GM21619 (cell line): Measurements from ENCODE around the gene TRAF3.
"Not testable (repeated sequence)": the region's sequence is repeated elsewhere in the genome, so short reads cannot be mapped to it uniquely, and the experiment has no call there.

Source experiments
- ATAC-seq: cut with Tn5 transposase; IDR thresholded peaks from one replicate; pipeline ENCODE4 v1.9.1; 2021; ENCODE audit not compliant: unreplicated experiment

Gene TRAF3

GRCh38 chr14:102918438-102918837 is 141.2 kb downstream of the TRAF3 start:
- ATAC-seq: no peak

- no peak for ATAC-seq
Measured at GRCh38 chr14:102920273-102920997, 143.2 kb downstream of the TRAF3 start.

- ATAC-seq: no peak
Measured at GRCh38 chr14:102920998-102921304, 143.7 kb downstream of the TRAF3 start.

GRCh38 chr14:102922490-102923200 is 145.4 kb downstream of the TRAF3 start, which contains the start of gene AMN:
AMN (plus strand) TSS chr14:102922663; CDS start chr14:102922689, 26 bp downstream.
- ATAC-seq: no peak

- ATAC-seq: no peak
Measured at GRCh38 chr14:102923201-102923924, 146.1 kb downstream of the TRAF3 start.

GRCh38 chr14:102923925-102924486 is 146.8 kb downstream of the TRAF3 start:
- ATAC-seq: no peak

GRCh38 chr14:102924632-102925588 is 147.7 kb downstream of the TRAF3 start:
- ATAC-seq: no peak

GRCh38 chr14:102925646-102926045 is 148.4 kb downstream of the TRAF3 start:
- no peak for ATAC-seq

- no peak for ATAC-seq
Measured at GRCh38 chr14:102926104-102926503, 148.9 kb downstream of the TRAF3 start.

GRCh38 chr14:102926840-102927239 is 149.6 kb downstream of the TRAF3 start:
- ATAC-seq: not testable (repeated sequence)

- no peak for ATAC-seq
Measured at GRCh38 chr14:102927346-102927877, 150.2 kb downstream of the TRAF3 start.

- no peak for ATAC-seq
Measured at GRCh38 chr14:102927878-102928411, 150.7 kb downstream of the TRAF3 start.

GRCh38 chr14:102928412-102929240 is 151.4 kb downstream of the TRAF3 start:
- ATAC-seq: no peak

GRCh38 chr14:102929241-102930137 is 152.2 kb downstream of the TRAF3 start:
- ATAC-seq: no peak

GRCh38 chr14:102930138-102930752 is 153.0 kb downstream of the TRAF3 start:
- no peak for ATAC-seq

GRCh38 chr14:102930753-102931579 is 153.7 kb downstream of the TRAF3 start:
- ATAC-seq: no peak
